Limb (tissue), 2 donors: Measurements from ENCODE around the gene KRTAP4-9.
"Not testable (repeated sequence)": the region's sequence is repeated elsewhere in the genome, so short reads cannot be mapped to it uniquely, and the experiment has no call there.

Source experiments
- DNase-seq, 2 donors: peaks; one replicate each; pipeline ENCODE4 v3.0.0-alpha.2; 2016; ENCODE audit errors: extremely low spot score in 2 of 2

KRTAP4-9 gene

DNA sequence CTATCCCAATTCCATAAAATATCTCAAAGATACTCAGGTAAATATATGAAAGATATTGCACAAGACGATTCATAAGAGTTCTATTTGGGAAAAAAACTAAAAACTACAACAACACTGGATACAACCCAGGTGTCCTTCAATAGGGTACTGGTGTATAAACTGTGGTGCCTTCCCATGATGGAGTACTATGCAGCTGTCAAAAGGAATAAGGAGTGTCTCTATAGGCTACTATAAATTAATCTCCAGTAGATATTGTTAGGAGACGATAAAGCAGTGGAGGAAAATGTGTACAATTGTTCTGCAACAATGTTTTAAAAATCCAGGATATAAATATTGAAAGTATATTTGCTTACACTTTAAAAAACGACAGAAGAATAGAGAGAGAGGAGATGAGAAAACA, 21.2 kb downstream of the KRTAP4-9 start:
- no peak for DNase-seq

DNA sequence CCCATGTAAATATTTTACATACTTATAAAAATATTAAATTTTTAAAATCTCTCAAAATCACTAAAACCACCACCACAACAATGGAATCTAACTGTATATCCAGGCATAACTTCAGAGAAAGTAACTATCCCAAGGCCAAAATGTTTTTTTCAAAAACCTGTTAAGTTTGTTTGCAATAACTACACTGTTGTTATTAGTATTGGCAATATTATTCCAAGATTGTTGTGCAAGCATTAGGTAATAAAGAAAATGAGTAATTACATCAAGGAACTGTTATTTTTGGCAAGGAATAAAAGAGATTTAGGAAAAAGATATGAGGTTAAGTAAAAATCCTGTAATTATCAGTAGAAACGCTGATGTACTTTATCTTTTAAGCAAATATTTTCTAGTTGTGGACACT, 22.2 kb downstream of the KRTAP4-9 start:
- no peak for DNase-seq

DNA sequence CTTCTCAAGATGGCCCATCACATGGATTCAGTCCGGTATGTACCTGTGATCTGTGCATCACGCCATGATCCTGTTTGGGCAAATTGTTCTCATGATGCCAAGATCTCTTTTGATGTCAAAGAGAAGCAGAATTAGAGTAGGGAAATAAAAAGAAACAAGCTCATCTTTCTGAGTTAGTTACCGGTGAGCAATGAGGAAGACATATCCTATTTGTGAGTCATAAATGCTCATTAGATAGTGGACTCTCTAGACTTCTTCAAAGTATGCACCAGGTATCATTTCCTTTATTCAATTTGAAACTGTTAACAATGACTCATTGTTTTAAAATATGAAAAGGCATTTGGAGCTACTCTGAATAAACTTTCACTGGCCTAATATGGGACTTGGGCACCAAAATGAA, 26.8 kb downstream of the KRTAP4-9 start:
- no peak for DNase-seq

DNA sequence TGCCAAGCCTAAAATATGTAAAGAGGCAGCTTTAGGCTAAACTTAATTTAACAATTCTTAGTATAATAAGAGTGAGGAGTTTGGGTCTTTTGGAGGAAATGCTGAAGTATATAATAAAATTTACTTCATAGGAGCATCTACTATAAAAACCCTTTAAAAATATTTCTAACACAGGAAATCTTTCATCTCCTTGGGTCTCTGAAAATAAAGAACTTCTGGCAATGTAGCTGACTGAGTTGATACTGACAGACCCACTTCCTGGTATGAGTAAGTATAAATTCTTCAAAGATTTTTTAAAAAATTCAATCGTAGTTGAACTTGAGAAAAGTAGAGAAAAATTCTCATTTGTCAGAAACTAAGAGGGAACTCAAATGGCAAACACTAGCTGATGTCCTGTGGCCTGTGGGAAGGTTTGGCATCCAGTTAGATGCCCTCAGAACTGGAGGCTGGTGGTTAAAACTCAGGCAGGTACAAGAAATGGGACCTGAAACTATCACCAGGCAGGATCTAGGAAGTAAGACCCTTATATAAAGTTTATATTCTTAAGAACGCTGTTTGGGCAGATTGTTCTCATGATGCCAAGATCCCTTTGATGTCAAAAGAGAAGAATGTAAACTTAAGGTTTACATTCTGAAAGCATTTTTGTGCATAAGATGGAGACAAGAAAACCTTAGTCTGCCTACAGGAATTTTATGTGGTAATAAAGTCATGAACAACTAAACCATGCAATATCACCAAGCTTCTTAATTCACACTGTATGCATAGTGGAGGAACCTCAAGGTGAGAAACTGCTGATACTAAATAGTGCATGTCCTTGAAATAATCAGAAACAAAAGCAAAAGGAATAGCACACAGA, 28.9 kb downstream of the KRTAP4-9 start:
- DNase-seq = no peak

DNA sequence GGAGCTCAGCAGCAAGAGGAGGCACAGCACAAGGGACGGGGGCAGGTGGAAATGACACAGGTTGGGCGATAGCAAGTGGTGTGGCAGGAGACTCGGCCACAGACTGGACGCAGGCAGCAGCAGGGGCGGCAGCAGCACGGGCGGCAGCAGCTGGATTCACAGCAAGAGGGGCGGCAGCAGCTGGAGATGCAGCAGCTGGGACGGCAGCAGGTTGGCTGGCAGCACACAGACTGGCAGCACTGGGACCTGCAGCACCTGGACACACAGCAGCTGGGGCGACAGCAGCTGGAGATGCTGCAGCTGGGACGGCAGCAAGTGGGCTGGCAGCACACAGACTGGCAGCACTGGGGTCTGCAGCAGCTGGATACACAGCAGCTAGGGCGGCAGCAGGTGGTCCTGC, 34.7 kb downstream of the KRTAP4-9 start:
- DNase-seq = not testable (repeated sequence)

DNA sequence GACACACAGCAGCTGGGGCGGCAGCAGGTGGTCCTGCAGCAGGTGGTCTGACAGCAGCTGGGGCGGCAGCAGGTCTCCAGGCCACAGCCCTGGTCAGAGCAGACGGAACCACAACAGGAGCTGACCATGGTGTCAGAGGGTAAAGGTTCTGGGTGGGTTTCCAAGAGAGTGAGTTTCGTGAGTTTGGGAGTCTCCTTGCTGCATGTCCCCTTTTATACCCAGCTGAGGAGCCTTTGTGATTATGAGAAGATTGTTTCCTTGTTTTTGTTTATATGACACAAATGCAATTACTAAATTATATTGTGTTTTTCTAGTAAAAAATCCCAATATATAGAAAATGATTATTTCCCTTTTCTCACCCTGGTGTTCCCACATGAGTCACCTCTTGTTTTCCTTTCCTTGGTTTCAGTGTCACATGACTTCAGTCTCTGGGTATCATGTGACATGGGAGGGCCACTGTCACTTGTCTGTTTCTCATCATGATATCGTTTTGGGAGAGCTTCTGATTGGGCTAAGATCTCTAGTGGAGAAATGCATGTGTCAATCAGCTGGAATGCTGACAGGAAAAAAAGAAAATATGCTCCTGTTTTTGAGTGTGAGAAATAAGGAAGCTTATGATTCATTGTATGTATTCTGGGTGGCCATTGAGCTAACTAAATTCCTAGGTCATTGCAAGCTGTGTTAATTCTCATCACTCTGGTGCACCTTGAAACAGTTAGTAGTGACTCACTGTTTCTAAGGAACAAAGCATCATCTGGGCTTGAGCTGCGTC, 35.4 kb downstream of the KRTAP4-9 start, which contains the start of gene KRTAP4-6:
Gene KRTAP4-6 (minus strand): TSS at position 185 of the 772 bp plus-strand sequence. CDS start 57 bp downstream, at position 128.
- no peak for DNase-seq

DNA sequence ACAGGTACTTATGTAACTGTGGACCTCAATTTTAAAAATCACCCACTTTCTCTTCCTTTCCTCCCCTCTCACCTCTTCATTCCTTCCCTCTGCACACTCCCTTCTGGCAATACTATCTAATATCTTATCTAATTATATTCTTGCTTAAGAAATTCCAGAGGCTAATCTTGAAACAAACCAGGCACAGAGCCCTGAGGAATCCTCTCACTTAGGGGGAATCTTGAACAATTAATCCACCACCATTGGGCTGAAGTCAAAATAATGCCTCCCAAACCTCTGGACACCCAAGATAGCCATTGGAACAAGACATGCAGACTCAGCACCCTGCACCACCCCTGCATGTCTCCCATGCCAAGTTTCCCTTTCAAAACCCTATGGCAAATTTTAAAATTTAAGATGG, 36.2 kb downstream of the KRTAP4-9 start:
- DNase-seq = no peak

DNA sequence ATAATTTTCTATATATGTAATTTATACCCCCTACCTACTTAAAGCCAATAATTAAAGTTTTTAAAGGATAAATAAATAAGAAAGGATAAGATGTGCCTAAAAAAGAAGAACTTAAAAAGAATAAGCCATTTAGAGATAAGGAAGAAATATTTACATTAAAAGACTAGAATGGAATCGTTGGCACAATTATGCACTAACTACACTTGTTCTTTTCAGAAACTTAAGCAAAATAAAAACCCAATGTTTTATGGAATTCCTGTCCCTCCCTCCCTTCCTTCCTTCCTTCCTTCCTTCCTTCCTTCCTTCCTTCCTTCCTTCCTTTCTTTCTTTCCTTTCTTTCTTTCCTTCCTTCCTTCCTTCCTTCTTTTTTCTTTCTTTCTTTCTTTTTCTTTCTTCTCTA, 39.7 kb downstream of the KRTAP4-9 start:
- no peak for DNase-seq

DNA sequence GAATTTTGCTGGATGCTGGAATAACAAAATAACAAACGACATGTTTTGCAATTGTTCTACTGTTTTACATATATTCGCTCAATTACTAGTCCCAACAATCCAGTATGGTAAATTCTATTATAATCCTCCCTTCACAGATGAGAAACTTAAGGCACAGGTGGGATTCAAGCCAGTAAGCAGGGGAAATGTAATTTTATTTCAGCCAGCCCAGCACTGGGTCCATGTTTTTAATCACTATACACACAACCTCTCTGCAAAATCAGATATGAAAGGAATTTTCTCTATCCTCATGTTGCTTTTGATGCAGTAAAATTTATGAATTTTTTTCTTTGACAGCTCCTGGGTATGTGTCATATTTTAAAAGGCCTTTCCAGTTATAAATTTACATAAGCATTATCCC, 40.1 kb downstream of the KRTAP4-9 start:
- DNase-seq = no peak

DNA sequence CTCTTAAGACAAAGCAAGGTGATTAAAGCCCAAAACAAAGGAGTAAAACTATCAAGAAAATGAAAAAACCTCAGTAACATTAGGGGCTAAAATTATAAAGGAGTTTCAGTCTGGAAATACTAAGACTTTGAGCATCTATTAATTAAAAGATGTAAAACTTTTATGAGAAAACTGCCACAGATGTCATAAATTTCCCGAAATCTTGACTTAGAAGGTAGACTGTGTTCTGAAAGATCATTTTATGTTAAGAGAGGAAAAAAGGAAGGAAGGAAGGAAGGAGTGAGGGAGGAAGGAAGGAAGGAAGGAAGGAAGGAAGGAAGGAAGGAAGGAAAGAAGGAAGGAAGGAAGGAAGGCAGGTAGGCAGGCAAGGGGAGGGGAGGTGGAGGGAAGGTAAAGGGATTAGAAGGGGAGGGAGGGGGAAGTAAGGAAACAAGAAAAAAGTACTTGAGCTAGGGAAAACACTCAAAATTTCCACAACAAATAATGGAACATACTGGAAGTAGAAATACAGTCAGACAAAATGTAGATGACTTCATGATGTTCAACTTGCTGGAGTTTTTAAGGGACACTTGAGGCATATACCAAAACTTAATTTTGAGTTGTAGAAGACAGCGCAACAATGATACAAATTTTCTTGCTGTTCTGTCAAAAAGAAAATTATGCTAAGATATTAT, 42.5 kb downstream of the KRTAP4-9 start:
- DNase-seq = no peak

DNA sequence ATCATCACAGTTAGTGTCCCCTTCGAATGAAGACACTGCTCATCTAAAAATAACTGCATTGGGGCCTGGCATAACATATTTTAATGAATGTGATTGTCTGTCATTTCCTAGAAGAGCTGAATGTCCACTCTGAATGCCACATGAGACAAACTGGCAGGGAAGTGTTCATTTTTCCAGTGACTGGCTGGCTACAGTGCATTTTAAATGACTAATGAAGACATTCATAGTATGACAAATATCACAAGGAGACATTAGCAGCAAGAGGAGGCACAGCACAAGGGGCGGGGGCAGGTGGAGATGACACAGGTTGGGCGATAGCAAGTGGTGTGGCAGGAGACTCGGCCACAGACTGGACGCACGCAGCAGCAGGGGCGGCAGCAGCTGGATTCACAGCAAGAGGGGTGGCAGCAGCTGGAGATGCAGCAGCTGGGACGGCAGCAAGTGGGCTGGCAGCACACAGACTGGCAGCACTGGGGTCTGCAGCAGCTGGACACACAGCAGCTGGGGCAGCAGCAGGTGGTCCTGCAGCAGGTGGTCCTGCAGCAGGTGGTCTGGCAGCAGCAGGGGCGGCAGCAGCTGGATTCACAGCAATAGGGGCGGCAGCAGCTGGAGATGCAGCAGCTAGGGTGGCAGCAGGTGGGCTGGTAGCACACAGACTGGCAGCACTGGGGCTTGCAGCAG, 43.9 kb downstream of the KRTAP4-9 start:
- DNase-seq = not testable (repeated sequence)

DNA sequence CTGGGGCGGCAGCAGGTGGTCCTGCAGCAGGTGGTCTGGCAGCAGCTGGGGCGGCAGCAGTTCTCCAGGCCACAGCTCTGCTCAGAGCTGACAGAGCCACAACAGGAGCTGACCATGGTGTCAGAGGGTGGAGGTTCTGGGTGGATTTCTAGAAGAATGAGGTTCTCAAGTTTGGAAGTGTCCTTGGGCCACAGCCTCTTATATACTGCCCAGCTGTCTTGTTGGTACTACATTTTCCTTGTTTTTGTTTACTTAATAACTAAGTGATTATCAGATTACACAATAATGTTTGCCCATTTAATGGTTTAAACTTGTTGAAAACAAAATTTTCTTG, 44.4 kb downstream of the KRTAP4-9 start, which contains the start of gene KRTAP4-5:
Gene KRTAP4-5 (minus strand): TSS at position 174 of the 334 bp plus-strand sequence. CDS start 58 bp downstream, at position 116.
- no peak for DNase-seq

DNA sequence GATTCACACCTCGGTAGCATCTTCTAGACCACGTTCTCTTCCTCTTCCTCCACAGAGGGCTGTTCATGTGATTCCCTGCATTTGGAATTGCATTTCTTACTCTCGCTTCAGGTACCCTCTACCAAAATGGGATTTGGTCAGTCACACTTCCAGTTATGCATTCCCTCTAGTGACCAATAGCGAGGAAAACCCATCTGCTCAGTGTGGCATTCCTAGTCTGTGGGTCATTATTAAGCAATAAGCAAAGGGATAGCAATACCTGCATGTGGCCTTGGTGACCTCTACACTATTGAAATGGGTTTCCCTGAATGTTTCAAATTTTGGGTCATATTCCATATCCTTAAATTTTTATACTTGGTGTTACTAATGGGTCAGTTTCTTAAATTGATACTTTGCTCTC, 44.8 kb downstream of the KRTAP4-9 start:
- no peak for DNase-seq

DNA sequence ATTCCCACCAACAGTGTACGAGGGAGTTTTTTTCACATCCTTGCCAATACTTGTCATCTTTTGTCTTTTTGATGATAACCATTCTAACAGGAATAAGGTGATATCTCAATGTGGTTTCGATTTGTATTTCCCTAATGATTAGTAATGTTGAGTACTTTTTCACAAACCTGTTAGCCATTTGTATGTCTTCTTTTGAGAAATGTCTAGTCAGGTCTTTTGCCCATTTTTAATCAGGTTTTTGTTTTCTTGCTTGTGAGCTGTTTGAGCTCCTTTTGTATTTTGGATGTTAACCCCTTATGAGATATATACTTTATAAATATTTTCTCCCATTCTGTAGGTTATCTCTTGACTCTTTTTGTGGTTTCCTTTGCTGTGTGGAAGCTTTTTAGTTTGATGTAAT, 46.3 kb downstream of the KRTAP4-9 start:
- no peak for DNase-seq

DNA sequence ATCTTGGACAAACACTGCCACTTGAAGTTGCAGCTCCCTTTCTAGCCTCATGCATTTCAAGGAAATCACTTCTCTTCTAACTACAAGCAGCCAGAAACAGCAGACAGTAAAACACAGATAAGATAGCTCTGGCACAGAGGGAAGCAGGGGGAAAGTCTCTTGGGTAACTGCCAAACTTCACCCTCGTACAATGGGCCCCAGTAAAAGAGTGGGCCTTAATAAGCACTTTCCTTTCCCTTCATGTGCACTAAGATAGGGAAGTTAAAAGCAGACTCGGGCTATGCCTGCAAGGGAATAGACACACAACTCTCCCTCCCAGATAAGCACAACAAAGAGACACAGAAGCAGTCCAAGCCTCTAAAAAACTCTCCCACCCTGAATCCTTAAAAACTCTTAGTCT, 48.7 kb downstream of the KRTAP4-9 start:
- no peak for DNase-seq
